ENCODE measurements around the gene LRRC70.

Gene LRRC70

DNA sequence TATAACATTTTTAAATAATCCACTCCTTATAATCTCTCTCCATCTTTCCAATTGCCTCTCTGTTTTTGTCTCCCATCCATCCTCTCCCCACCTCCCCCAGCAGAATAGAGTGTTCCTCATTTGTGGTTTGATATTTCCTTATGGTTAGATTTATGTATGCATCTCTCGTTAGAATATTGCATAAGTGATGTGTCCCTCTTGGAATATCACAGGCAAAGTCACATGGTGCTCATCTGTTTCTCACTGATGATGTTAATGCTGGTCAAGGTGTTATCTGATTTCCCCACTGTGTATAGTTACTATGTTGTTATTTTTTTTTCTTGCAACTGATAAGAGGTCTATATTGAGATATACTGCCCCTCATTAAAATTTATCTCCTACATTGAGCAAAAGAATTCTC, 3.1 kb upstream of the LRRC70 start:
- DNase-seq (ENCODE audit: low spot score), result no peak

DNA sequence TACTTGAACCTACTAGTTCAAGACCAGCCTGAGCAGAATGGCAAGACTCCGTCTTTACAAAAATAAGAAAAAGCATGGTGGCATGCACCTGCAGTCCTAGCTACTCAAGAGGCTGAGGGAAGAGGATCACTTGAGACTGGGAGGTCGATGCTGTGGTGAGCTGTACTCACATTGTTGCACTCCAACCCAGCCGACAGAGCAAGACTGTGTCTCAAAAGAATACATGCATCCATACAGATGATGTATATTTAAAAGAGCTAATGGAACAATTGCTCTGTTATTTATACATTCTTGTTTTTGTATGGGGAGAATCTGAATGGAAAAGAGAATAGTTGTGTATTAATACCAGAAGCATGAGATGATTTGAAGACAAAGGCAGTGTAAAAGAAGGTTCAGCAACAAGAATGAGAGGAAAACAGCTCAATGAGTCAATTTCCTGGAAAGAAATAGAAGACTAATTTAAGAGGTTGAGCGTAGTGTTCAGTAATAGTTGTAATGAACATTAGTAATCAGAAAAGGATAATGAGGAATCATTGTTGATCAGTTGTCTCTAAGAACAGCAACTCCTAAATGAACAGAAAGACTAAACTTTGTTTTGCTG, 1.9 kb upstream of the LRRC70 start:
- no peak for DNase-seq (ENCODE audit: low spot score)

DNA sequence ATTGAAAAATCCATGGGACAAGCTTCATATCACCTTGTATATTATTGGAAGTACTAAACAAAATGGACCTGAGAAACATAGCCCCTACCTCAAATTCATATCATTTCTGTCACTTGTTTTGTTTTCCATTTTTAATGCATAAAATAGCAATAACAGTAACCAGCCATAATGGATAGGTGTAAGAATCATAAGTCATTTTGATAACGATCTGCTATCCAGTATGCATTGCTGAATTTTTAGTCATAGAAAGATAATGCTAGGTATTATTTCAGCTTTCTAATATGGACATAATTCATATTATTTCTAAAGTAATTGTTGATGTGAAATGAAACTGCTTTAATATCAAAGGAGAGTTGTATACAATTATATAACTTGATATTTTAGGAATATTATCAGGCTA, 1.1 kb upstream of the LRRC70 start:
- no peak for DNase-seq (ENCODE audit: low spot score)

- no peak for DNase-seq (ENCODE audit: low spot score)
Observed at GRCh38 chr5:62579761-62580160, 1.1 kb downstream of the LRRC70 start.

- DNase-seq (ENCODE audit: low spot score), result no peak
Observed at GRCh38 chr5:62581836-62582597, 3.4 kb downstream of the LRRC70 start.

- DNase-seq (ENCODE audit: low spot score), result no peak
Observed at GRCh38 chr5:62584391-62584790, 5.8 kb downstream of the LRRC70 start.

DNA sequence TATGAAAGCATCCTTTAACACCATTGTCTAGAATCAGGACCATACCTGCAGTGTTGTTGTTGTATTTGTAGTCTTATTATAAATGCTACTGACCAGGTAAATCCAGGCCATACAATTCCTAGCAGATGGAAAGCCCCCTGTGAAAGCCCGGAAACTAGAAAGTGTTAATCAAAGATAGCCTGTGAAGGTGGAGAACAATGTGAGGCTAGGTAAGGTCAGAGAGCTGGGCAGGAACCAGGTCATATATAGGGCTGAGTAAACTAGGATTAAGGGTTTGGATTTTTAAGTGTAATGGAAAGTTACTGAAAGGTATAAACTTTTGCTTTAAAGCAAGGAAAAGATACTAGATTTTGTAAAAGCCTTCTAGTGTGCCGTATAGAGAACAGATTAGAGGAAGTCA, 6.7 kb downstream of the LRRC70 start:
- no peak for DNase-seq (ENCODE audit: low spot score)

DNA sequence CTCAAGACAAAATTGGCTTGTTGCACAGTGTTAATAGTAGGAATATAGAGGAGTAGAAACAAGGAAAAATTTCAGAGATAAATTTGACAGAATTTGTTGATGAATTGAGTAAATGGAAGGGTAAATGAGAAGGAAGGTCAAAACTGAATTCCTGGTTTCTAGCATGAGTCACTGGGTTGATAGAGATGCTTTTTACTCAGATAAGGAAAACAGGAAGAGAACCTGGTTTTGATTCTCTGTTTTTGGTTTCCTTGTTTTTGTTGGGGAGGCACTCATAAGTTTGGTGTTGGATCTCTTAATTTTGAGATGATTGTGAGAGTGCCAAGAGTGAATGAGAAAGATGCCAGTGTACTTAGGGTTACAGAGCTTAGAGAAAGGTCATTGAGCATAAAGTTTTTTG, 7.1 kb downstream of the LRRC70 start:
- DNase-seq (ENCODE audit: low spot score), result no peak

- DNase-seq (ENCODE audit: low spot score), result no peak
Observed at GRCh38 chr5:62587737-62588136, 9.1 kb downstream of the LRRC70 start.

DNA sequence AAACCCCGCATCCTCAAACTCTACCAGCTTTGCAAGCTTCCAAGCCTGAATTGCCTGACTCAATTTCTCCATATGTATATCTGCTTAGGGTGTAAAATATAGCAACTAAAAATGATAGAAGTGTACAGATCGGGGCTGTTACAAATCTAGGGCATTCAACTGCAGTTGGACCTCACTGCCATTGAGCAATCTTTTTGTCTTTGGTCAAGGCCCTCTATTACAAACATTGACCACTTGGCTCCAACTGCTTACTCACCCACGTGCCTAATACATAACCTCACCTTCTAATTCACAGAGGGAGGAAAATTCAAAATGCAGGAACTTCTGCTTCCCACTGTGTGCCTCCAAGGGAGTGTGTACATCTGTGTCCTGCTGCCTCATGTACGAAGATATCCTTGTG, 10.0 kb downstream of the LRRC70 start:
- DNase-seq (ENCODE audit: low spot score), result no peak

- DNase-seq (ENCODE audit: low spot score), result peak; percentile 24
Observed at GRCh38 chr5:62589504-62589903, 10.9 kb downstream of the LRRC70 start.

DNA sequence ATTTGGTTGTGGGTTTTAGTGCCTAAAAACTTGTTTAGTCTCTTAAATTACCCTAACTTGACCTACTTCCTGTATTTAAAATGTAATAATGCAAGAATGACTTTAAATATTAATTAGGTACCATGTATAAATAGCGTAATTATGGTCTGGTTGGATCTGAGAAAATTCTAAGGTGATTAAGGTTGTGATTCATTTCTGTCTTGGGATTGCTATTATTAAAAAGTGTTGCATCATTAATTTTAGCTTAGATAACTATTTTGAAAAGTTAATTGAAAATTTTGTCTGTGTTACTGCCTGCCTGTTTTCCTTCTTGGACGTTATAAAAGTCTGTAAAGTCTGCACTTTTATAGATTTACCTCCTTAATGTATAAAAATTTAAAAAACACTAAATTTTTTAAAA, 11.8 kb downstream of the LRRC70 start:
- no peak for DNase-seq (ENCODE audit: low spot score)

GRCh38 chr5:62592558-62592957, 13.9 kb downstream of the LRRC70 start:
- no peak for DNase-seq (ENCODE audit: low spot score)

DNA sequence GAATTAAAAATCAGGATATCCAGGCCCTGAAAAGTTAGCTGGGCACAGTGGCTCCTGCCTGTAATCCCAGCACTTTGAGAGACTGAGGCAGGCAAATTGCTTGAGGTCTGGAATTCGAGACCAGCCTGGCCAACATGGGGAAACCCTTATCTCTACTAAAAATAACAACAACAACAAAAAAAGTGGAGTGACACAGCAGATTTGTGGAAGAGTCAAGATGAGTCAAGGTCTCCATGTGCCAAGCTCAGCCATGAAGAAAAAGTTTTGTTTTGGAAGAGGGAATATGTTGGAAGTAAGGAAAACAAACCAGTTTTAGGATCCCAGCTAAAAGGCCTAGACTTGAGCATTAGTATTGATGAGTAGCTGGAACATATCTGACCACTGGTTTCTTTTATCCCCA, 14.7 kb downstream of the LRRC70 start:
- peak; percentile 31 for DNase-seq (ENCODE audit: low spot score)

DNA sequence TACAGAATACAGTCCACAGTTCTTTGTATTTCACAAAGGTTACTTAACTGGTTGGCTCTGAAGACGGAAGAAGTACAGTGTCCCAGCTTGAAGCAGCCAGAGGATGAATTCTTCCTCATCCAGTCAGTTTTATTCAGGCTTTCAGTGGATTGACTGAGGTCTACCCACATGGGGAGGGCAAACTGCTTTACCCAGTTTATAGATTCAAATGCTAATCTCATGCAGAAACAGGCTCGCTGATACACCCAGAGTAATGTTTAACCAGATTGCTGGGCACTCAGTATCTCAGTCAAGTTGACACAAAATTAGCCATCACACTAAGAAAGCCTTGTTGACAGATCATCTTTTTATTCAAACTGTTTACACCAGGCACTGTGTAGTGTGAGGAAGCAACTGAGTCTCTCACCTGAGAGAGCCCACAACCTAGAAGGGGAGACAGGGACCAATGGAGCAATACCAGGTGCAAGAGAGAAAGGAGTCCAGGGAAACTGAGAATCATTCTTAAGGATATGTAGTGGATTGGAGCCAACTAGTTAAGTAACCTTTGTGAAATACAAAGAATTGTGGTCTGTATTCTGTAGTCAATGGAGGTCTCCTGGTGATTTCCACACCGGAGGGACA, 15.9 kb downstream of the LRRC70 start:
- DNase-seq (ENCODE audit: low spot score), result no peak

- DNase-seq (ENCODE audit: low spot score), result no peak
Observed at GRCh38 chr5:62596096-62596495, 17.5 kb downstream of the LRRC70 start.

GRCh38 chr5:62596691-62597090, 18.1 kb downstream of the LRRC70 start:
- no peak for DNase-seq (ENCODE audit: low spot score)

- DNase-seq (ENCODE audit: low spot score), result no peak
Observed at GRCh38 chr5:62597314-62597713, 18.7 kb downstream of the LRRC70 start.

- DNase-seq (ENCODE audit: low spot score), result no peak
Observed at GRCh38 chr5:62600560-62601252, 22.1 kb downstream of the LRRC70 start.

DNA sequence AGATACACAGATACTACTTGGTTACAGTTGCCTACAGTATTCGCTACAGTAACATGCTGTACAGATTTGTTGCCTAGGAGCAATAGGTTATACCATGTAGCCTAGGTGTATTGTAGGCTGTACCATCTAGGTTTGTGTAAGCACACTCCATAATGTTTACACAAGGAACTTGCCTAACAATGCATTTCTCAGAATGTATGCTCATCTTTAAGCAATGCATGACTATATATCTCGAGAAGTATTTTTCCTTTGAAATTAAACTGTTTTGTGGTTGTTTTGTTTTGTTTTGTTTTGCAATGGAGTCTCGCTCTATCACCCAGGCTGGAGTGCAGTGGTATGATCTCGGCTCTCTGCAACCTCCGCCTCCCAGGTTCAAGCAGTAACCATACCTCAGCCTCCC, 25.3 kb downstream of the LRRC70 start:
- no peak for DNase-seq (ENCODE audit: low spot score)

DNA sequence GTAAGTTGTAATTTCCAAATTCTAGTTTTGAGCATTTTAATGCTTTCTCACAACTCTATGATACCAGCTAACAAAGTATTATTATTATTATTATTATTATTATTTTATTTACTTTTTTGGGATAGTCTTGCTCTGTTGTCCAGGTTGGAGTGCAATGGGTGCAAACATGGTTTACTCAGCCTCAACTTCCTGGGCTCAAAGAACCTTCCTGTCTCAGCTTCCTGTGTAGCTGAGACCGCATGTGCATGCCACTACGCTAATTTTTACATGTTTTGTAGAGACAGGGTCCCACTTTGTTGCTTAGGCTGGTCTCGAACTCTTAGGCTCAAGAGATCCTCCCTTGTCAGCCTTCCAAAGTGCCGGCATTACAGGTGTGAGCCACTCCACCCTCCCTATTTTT, 27.0 kb downstream of the LRRC70 start:
- DNase-seq (ENCODE audit: low spot score), result no peak

GRCh38 chr5:62606878-62607277, 28.3 kb downstream of the LRRC70 start:
- DNase-seq (ENCODE audit: low spot score), result no peak

DNA sequence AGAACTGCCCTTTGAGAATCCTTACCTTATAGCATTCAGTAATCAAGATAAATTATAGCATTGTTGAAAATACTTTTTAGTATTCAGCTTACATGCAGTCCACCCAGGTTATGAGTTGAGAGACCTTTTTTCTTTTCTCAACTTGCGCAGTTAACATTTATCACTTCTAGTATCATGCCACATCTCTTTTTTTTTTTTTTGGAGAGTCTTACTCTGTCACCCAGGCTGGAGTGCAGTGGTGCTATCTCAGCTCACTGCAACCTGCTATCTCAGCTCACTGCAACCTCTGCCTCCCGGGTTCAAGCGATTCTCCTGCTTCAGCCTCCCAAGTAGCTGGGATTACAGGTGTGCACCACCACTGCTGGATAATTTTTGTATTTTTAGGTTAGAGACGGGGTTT, 29.0 kb downstream of the LRRC70 start:
- no peak for DNase-seq (ENCODE audit: low spot score)
